Mesendoderm (in vitro differentiated cells): ENCODE data around the gene KIAA0319L.
"Not testable (repeated sequence)": the region's sequence is repeated elsewhere in the genome, so short reads cannot be mapped to it uniquely, and the experiment has no call there.

ENCODE experiments used
- DNase-seq: peaks from one replicate; pipeline ENCODE4 v3.0.0; 2013
- H2AK5ac ChIP-seq: 2 replicates; pipeline ENCODE4 v1.6.1; 2013; ENCODE audit warnings: low read length, inconsistent platforms
- H2BK120ac ChIP-seq: 2 replicates; pipeline ENCODE4 v1.6.1; 2013; ENCODE audit warnings: low read depth, mild to moderate bottlenecking, low read length, moderate library complexity, mixed read lengths
- H2BK15ac ChIP-seq: replicated peaks from 2 replicates; pipeline ENCODE4 v1.6.1; 2013; ENCODE audit warnings: low read depth, mild to moderate bottlenecking, moderate library complexity
- H2BK5ac ChIP-seq: 2 replicates; pipeline ENCODE4 v1.6.1; 2013; ENCODE audit warnings: low read length, inconsistent platforms
- H3K18ac ChIP-seq: 2 replicates; pipeline ENCODE4 v1.6.1; 2013; ENCODE audit warnings: mild to moderate bottlenecking, low read length, mixed read lengths
- H3K23ac ChIP-seq: one replicate; pipeline ENCODE4 v1.6.1; 2013; ENCODE audit warnings: low read length
- H3K27ac ChIP-seq: 2 replicates; pipeline ENCODE4 v1.5.1; 2013; ENCODE audit warnings: low read depth, mild to moderate bottlenecking, inconsistent platforms, low read length, moderate library complexity
- H3K27me3 ChIP-seq: 2 replicates; pipeline ENCODE4 v1.6.1; 2013; ENCODE audit warnings: low read length, control low read depth, mild to moderate bottlenecking, inconsistent platforms; ENCODE audit not compliant: insufficient read depth, poor library complexity
- H3K36me3 ChIP-seq: 2 replicates; pipeline ENCODE4 v1.6.1; 2013; ENCODE audit warnings: low read length, inconsistent platforms; ENCODE audit not compliant: control insufficient read depth, insufficient read depth
- H3K4ac ChIP-seq: one replicate; pipeline ENCODE4 v1.6.1; 2013; ENCODE audit warnings: low read depth, mild to moderate bottlenecking, low read length, moderate library complexity
- H3K4me1 ChIP-seq: 2 replicates; pipeline ENCODE4 v1.6.1; 2013; ENCODE audit warnings: low read depth, low read length, inconsistent platforms; ENCODE audit not compliant: control insufficient read depth
- H3K4me2 ChIP-seq: 2 replicates; pipeline ENCODE4 v1.6.1; 2013; ENCODE audit warnings: low read length
- H3K4me3 ChIP-seq: 2 replicates; pipeline ENCODE4 v1.5.1; 2013; ENCODE audit warnings: mild to moderate bottlenecking, low read length
- H3K56ac ChIP-seq: one replicate; pipeline ENCODE4 v1.6.1; 2013; ENCODE audit warnings: low read length
- H3K79me1 ChIP-seq: 2 replicates; pipeline ENCODE4 v1.6.1; 2013; ENCODE audit warnings: low read length, inconsistent platforms
- H3K79me2 ChIP-seq: 2 replicates; pipeline ENCODE4 v1.6.1; 2013; ENCODE audit warnings: mild to moderate bottlenecking, low read length; ENCODE audit not compliant: control insufficient read depth, insufficient read depth
- H3K9ac ChIP-seq: 2 replicates; pipeline ENCODE4 v1.6.1; 2013; ENCODE audit warnings: low read length, inconsistent platforms
- H4K5ac ChIP-seq: one replicate; pipeline ENCODE4 v1.6.1; 2013; ENCODE audit warnings: low read length
- H4K8ac ChIP-seq: one replicate; pipeline ENCODE4 v1.6.1; 2013; ENCODE audit warnings: low read depth, mild to moderate bottlenecking, control low read depth, low read length, moderate library complexity
- WGBS: extraction: QIAGEN DNeasy Blood & Tissue Kit; methylation state at CpG from one replicate; pipeline ENCODE4 v1.1.7; 2013; ENCODE audit warnings: low lambda C conversion rate, missing lambda C conversion rate; ENCODE audit not compliant: insufficient coverage; ENCODE audit errors: extremely low coverage; 5-methylcytosine and 5-hydroxymethylcytosine counted together

KIAA0319L gene

GRCh38 chr1:35587736-35588135 is 30.5 kb upstream of the KIAA0319L start:
- Histone ChIP-seq H4K5ac (no peak overlapping the region), H2AK5ac (no peak overlapping the region), H2BK5ac (no peak overlapping the region), H3K4ac (no peak overlapping the region), H2BK120ac (no peak overlapping the region), H3K79me2 (no peaks in the 10 kb centered on the region), H3K18ac (no peak overlapping the region), H3K9ac (no peak overlapping the region), H3K4me3 (no peak overlapping the region), H3K4me2 (no peak overlapping the region), H3K56ac (no peak overlapping the region), H3K79me1 (no peaks in the 10 kb centered on the region), H4K8ac (no peak overlapping the region), H2BK15ac (no peak overlapping the region), H3K27me3 (no peaks in the 10 kb centered on the region), H3K27ac (no peak overlapping the region), H3K4me1 (peaks cover 3% of the 10 kb centered on the region), H3K23ac (no peak overlapping the region), H3K36me3 (no peaks in the 10 kb centered on the region)
- DNase-seq = no peak
- WGBS = no CpG with 5 or more reads among the region's 6 CpGs

GRCh38 chr1:35586808-35587207 is 29.6 kb upstream of the KIAA0319L start:
- no peak overlapping the region for H2AK5ac ChIP-seq
- H2BK120ac ChIP-seq = no peak overlapping the region
- no peaks in the 10 kb centered on the region for H3K27me3 ChIP-seq
- DNase-seq = no peak
- H3K4me2 ChIP-seq = no peak overlapping the region
- no peak overlapping the region for H4K5ac ChIP-seq
- no peak overlapping the region for H4K8ac ChIP-seq
- no peaks in the 10 kb centered on the region for H3K79me1 ChIP-seq
- no peak overlapping the region for H3K56ac ChIP-seq
- no peak overlapping the region for H3K4me3 ChIP-seq
- H2BK15ac ChIP-seq = no peak overlapping the region
- no peaks in the 10 kb centered on the region for H3K79me2 ChIP-seq
- no peaks in the 10 kb centered on the region for H3K36me3 ChIP-seq
- H3K27ac ChIP-seq = no peak overlapping the region
- no peak overlapping the region for H2BK5ac ChIP-seq
- no peak overlapping the region for H3K18ac ChIP-seq
- H3K4me1 ChIP-seq = peaks cover 3% of the 10 kb centered on the region
- no peak overlapping the region for H3K9ac ChIP-seq
- H3K4ac ChIP-seq = no peak overlapping the region
- no CpG with 5 or more reads among the region's 7 CpGs for WGBS
- no peak overlapping the region for H3K23ac ChIP-seq

GRCh38 chr1:35585805-35586204 is 28.6 kb upstream of the KIAA0319L start:
- WGBS = no CpG with 5 or more reads among the region's 1 CpG
- not testable (repeated sequence) for H2BK120ac ChIP-seq, H3K79me1 ChIP-seq, H2AK5ac ChIP-seq, H3K4ac ChIP-seq, DNase-seq, H3K79me2 ChIP-seq, H2BK5ac ChIP-seq, H3K27me3 ChIP-seq, H3K4me3 ChIP-seq, H2BK15ac ChIP-seq, H4K5ac ChIP-seq, H4K8ac ChIP-seq, H3K4me2 ChIP-seq, H3K23ac ChIP-seq, H3K27ac ChIP-seq, H3K56ac ChIP-seq, H3K18ac ChIP-seq, H3K36me3 ChIP-seq, H3K4me1 ChIP-seq, H3K9ac ChIP-seq

- DNase-seq = no peak
- H3K4me3 ChIP-seq = no peak overlapping the region
- H3K27me3 ChIP-seq = no peaks in the 10 kb centered on the region
- H3K79me1 ChIP-seq = no peaks in the 10 kb centered on the region
- H2BK5ac ChIP-seq = no peak overlapping the region
- no peaks in the 10 kb centered on the region for H3K36me3 ChIP-seq
- H4K8ac ChIP-seq = no peak overlapping the region
- no peak overlapping the region for H3K4me2 ChIP-seq
- no peak overlapping the region for H4K5ac ChIP-seq
- H3K27ac ChIP-seq = no peak overlapping the region
- no peaks in the 10 kb centered on the region for H3K79me2 ChIP-seq
- no peak overlapping the region for H2BK120ac ChIP-seq
- no peak overlapping the region for H3K23ac ChIP-seq
- WGBS = no CpG with 5 or more reads among the region's 3 CpGs
- no peak overlapping the region for H3K18ac ChIP-seq
- H3K4ac ChIP-seq = no peak overlapping the region
- no peak overlapping the region for H2BK15ac ChIP-seq
- H3K4me1 ChIP-seq = peaks cover 3% of the 10 kb centered on the region
- H3K9ac ChIP-seq = no peak overlapping the region
- no peak overlapping the region for H2AK5ac ChIP-seq
- no peak overlapping the region for H3K56ac ChIP-seq
Observed at GRCh38 chr1:35585281-35585680, 28.1 kb upstream of the KIAA0319L start.

- H2AK5ac ChIP-seq, H3K56ac ChIP-seq, H2BK5ac ChIP-seq, H4K5ac ChIP-seq, H4K8ac ChIP-seq, H3K79me2 ChIP-seq, H2BK15ac ChIP-seq, DNase-seq, H3K4me3 ChIP-seq, H3K27ac ChIP-seq, H3K36me3 ChIP-seq, H2BK120ac ChIP-seq, H3K18ac ChIP-seq, H3K23ac ChIP-seq, H3K4ac ChIP-seq, H3K4me1 ChIP-seq, H3K79me1 ChIP-seq, H3K9ac ChIP-seq, H3K27me3 ChIP-seq, H3K4me2 ChIP-seq: not testable (repeated sequence)
- no CpG with 5 or more reads among the region's 9 CpGs for WGBS
Observed at GRCh38 chr1:35581621-35582020, 24.4 kb upstream of the KIAA0319L start.

- no peak overlapping the region for H4K5ac ChIP-seq
- no peak overlapping the region for H3K27ac ChIP-seq
- no peak overlapping the region for H3K56ac ChIP-seq
- no peak for DNase-seq
- no peaks in the 10 kb centered on the region for H3K79me2 ChIP-seq
- no peaks in the 10 kb centered on the region for H3K79me1 ChIP-seq
- no peak overlapping the region for H3K4me3 ChIP-seq
- H3K4me2 ChIP-seq = no peak overlapping the region
- no peak overlapping the region for H3K9ac ChIP-seq
- H3K27me3 ChIP-seq = peaks cover 8% of the 10 kb centered on the region
- H3K4me1 ChIP-seq = peaks cover 3% of the 10 kb centered on the region
- H3K23ac ChIP-seq = no peak overlapping the region
- H2BK15ac ChIP-seq = no peak overlapping the region
- no peak overlapping the region for H4K8ac ChIP-seq
- H2AK5ac ChIP-seq = no peak overlapping the region
- no CpG with 5 or more reads among the region's 4 CpGs for WGBS
- no peak overlapping the region for H3K18ac ChIP-seq
- H2BK5ac ChIP-seq = no peak overlapping the region
- no peak overlapping the region for H2BK120ac ChIP-seq
- H3K36me3 ChIP-seq = no peaks in the 10 kb centered on the region
- no peak overlapping the region for H3K4ac ChIP-seq
Observed at GRCh38 chr1:35580949-35581388, 23.8 kb upstream of the KIAA0319L start.
